ENCODE data around the gene SIGLEC10. TPM values are rescaled to one million over a fixed set of nuclear protein-coding genes. Genes with fewer than 3 reads are reported as not detected.
A peak's percentile ranks its signal among the peaks of the same experiment; 100 is the strongest.
"Not testable (repeated sequence)": the region's sequence is repeated elsewhere in the genome, so short reads cannot be mapped to it uniquely, and the experiment has no call there.

SIGLEC10 gene
- polyA plus RNA-seq, 4 donors = 0.76 to 2.1 (median 1.2) TPM

GRCh38 chr19:51440846-51441409 lies 23.5 kb upstream of the SIGLEC10 start:
- no peak for DNase-seq (ENCODE audit: low read depth in 4 of 4, low spot score in 2 of 4)

- DNase-seq (ENCODE audit: low read depth in 4 of 4, low spot score in 2 of 4) = no peak
Measured at GRCh38 chr19:51440052-51440451, 22.6 kb upstream of the SIGLEC10 start.

- no peak for DNase-seq (ENCODE audit: low read depth in 4 of 4, low spot score in 2 of 4)
Measured at GRCh38 chr19:51439021-51439465, 21.6 kb upstream of the SIGLEC10 start.

- DNase-seq (ENCODE audit: low read depth in 4 of 4, low spot score in 2 of 4) = no peak
Measured at GRCh38 chr19:51434456-51434855, 17.0 kb upstream of the SIGLEC10 start.

- DNase-seq (ENCODE audit: low read depth in 4 of 4, low spot score in 2 of 4) = no peak
Measured at GRCh38 chr19:51433043-51433442, 15.6 kb upstream of the SIGLEC10 start.

- DNase-seq (ENCODE audit: low read depth in 4 of 4, low spot score in 2 of 4) = no peak
Measured at GRCh38 chr19:51431124-51431523, 13.7 kb upstream of the SIGLEC10 start.

- no peak for DNase-seq (ENCODE audit: low read depth in 4 of 4, low spot score in 2 of 4)
Measured at GRCh38 chr19:51430221-51430620, 12.8 kb upstream of the SIGLEC10 start.

GRCh38 chr19:51427201-51427600 lies 9.8 kb upstream of the SIGLEC10 start:
- no peak for DNase-seq (ENCODE audit: low read depth in 4 of 4, low spot score in 2 of 4)

- peak; percentile 36 to 77 (median 64) for DNase-seq (ENCODE audit: low read depth in 4 of 4, low spot score in 2 of 4)
Measured at GRCh38 chr19:51422053-51422448, 4.6 kb upstream of the SIGLEC10 start.

- DNase-seq (ENCODE audit: low read depth in 4 of 4, low spot score in 2 of 4) = no peak
Measured at GRCh38 chr19:51421229-51422052, 4.0 kb upstream of the SIGLEC10 start.

- not testable (repeated sequence) for DNase-seq (ENCODE audit: low read depth in 4 of 4, low spot score in 2 of 4)
Measured at GRCh38 chr19:51420511-51420910, 3.1 kb upstream of the SIGLEC10 start.

GRCh38 chr19:51418707-51419106 lies 1.3 kb upstream of the SIGLEC10 start:
- DNase-seq (ENCODE audit: low read depth in 4 of 4, low spot score in 2 of 4) = no peak

GRCh38 chr19:51417810-51418157 lies 342 bp upstream of the SIGLEC10 start:
- DNase-seq (ENCODE audit: low read depth in 4 of 4, low spot score in 2 of 4) = no peak

GRCh38 chr19:51416422-51416821 lies 1.0 kb downstream of the SIGLEC10 start:
- not testable (repeated sequence) for DNase-seq (ENCODE audit: low read depth in 4 of 4, low spot score in 2 of 4)

- no peak for DNase-seq (ENCODE audit: low read depth in 4 of 4, low spot score in 2 of 4)
Measured at GRCh38 chr19:51415187-51415586, 2.3 kb downstream of the SIGLEC10 start.

- no peak for DNase-seq (ENCODE audit: low read depth in 4 of 4, low spot score in 2 of 4)
Measured at GRCh38 chr19:51410950-51411748, 6.3 kb downstream of the SIGLEC10 start.

- DNase-seq (ENCODE audit: low read depth in 4 of 4, low spot score in 2 of 4) = no peak
Measured at GRCh38 chr19:51407511-51408131, 9.8 kb downstream of the SIGLEC10 start.

- no peak for DNase-seq (ENCODE audit: low read depth in 4 of 4, low spot score in 2 of 4)
Measured at GRCh38 chr19:51402117-51402516, 15.3 kb downstream of the SIGLEC10 start.

GRCh38 chr19:51399936-51400335 lies 17.5 kb downstream of the SIGLEC10 start:
- not testable (repeated sequence) for DNase-seq (ENCODE audit: low read depth in 4 of 4, low spot score in 2 of 4)

- no peak for DNase-seq (ENCODE audit: low read depth in 4 of 4, low spot score in 2 of 4)
Measured at GRCh38 chr19:51399231-51399630, 18.2 kb downstream of the SIGLEC10 start.
